Measurements from ENCODE around the gene TEKTIP1.
"Not testable (repeated sequence)": the region's sequence is repeated elsewhere in the genome, so short reads cannot be mapped to it uniquely, and the experiment has no call there.

TEKTIP1 gene

DNA sequence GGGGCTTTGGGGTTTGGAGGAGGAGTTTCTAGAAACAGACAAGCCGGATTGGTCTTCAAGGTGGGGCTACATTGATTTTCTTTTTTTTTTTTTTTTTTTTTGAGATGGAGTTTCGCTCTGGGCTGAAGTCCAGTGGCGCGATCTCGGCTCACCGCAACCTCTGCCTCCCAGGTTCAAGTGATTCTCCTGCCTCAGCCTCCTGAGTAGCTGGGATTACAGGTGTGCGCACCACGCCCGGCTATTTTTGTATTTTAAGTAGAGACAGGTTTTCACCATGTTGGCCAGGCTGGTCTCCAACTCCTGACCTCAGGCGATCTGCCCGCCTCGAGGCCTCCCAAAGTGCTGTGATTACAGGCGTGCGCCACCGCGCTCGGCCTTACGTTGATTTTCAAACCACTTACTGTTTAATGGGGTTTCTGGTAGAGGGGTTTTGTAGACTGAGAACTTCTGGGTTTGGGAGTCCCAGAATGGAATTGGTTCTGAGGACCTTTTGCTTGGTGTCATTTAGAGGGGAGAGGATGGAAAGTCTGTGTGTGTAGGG is 30.8 kb upstream of the TEKTIP1 start:
- not testable (repeated sequence) for DNase-seq

DNA sequence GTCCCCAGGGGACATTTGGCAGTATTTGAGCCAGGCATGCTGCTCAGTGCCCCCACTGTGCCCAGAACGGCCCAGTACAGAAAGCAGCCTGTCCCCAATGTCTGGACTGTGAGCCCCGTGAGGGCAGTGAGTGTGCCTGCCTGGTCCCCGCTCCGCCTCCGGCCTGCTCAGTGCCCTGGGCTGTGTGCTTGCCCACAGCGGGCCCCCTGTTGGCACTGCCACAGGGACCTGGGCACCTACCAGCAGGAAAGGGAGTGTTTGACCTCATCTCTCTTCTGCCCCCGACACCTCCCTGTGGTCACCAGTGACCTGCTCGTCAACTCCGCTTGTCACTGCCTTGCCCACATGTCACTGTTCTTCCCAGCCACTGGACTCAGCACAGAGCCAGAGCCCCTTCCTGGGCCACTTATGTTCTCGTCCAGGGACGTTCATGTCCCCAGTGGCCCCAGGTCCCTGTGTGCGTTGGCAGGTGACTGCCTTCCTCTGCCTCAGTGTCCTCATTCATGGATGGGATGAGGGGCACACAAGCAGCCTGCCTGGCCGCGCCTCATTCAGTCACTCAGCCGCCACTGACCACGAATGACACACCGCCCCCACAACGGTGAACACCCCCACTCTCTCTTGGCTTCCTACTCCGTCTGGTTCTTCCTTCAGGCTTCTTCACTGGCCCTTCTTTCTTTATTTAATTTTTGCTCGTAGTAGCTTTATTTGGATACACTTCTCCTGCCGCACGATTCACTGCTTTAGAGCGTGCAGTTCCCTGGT is 30.0 kb upstream of the TEKTIP1 start:
- DNase-seq = peak; percentile 37 to 44

DNA sequence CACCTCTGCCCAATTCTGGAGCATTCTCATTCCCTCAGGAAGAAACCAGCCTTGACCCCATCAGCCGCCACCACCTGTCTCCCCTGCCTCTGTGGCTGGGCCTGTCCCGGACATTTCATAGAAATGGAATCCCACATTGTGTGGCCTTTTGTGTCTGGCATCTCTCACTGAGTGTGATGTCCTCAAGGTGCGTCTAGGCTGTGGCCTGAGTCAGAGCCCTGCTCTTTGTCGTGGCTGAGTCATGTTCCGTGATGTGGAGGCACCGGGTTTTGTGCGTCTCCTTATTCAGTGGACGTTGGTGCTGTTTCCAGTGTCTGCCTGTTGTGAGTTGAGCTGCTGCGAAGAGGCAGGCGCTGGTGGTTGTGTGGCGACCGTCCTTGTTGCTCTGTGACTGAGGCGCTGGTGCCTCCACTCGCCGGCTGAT is 29.4 kb upstream of the TEKTIP1 start:
- peak; percentile 62 to 69 for DNase-seq

DNA sequence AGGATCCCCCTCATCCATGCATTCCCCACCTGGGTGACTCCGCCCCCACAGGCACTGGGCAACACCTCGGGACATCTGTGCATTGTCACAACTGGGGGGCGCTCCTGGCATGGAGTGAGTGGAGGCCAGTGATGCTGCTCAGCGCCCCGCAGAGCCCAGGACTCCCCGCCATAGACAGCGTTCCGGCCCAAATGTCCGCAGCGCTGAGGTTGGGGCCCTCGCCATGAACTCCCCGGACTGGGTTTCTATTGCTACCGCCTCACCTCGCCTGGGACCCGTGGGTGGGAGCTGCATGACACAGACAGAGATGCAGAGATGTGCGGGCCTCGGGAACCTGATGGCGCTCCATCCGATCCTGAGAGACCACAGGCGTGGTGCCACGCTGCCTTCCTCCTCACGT is 28.2 kb upstream of the TEKTIP1 start:
- no peak for DNase-seq

DNA sequence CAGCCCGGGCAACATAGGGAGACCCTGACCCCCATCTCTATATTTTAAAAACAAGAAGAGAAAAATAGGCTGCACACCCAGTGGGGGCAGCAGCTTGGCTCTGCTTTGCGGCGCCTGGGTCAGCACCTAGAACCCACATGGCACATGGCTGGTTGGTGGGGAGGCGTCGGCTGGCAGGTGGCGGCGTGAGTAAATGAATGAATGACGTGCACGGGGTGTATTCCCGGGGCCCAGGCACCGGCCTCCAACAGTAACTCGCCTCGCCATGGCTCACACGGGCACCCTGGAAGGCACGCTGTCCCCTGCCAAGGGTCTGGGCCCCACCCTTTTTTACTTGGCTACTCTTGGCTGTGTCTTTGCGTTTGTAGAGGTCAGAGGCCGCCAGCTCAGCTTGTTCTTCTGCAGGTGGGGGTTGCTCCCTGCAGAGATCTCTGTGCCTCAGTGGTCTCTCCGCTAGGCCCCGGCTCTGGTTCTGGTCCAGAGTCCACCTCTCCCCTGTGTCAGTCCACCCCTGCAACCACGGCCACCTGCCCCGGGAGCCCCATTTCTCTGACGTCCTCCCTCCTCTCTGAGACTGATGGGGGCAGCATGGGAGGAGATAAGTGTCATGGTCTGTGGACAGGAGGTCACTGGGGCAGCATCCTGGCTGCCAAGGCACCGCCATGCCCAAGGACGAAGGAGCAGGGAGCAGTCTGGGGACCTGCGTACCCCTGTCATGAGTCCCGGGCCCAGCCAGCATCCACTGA is 27.3 kb upstream of the TEKTIP1 start:
- no peak for DNase-seq

DNA sequence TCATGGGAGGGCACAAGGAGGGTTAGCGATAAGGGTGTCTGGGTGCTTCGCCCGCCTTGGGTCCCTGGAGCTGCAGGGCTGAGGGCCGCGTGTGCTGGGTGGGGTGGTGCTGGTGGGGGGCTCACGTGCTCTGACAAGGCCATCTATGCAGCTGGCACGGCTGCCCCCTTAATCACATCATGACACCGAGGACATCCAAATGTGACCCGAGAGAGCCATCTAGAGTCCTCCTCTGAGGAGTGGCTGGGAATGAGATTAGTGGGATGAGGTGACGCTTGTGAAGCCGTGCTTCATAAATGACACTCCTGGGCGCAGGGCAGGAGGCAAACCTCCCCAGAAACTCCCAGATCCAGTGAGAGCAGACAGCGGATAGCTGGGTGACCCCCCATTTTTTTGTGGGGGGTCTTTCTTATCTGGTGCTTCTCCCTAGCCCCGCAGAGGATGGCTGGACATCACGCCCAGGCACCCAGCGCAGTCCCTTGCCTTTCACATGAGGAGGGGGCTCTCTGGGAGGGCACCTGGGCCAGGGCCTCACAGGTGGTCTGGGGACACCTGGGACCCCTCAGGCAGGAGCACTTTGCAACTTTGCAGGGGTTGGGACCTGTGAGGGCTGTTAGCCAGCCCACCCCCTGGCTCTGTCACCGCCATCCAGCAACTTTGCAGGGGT is 26.3 kb upstream of the TEKTIP1 start:
- no peak for DNase-seq

DNA sequence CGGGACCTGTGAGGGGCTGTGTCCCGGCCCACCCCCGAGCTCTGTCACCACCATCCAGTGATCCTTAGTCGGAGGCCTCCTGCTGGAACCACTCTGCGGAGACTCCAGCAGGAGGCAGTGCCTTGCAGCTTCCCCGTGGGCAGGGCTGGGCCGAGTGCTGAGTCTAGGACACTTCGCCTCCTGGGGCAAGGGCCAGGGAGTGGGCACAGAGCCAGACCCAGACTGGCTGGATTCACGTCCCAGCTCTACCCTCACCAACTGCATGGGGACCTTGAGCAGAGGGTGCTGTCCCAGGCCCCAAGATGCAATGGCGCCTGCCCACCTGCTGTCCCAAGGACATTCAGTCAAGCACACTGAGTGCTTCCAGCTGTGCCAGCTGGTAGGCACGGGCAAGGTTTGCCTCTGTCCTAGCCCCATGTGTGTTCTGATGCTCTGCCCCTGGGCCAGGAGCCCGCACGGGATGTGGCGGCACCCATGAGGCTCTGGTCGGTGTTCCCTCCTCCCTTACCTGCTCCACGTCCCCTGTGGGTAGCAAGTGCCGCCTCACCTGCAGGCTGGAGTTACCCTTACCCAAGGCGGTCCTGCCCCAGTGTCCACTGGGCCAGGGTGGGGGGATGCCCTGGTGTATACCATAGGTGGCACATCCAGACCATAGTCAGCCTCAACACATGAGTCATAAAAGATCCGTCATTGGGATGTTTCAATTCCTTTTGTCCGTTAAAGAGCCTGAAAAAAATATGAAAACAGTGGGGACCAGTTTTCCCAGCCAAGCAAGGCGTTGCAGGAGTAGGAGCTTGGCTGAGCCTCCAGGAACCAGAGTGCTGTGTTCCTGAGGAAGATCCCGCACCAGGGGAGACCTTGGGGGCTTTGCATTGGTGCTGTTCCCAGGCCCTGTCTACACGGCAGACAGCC is 25.5 kb upstream of the TEKTIP1 start:
- no peak for DNase-seq

DNA sequence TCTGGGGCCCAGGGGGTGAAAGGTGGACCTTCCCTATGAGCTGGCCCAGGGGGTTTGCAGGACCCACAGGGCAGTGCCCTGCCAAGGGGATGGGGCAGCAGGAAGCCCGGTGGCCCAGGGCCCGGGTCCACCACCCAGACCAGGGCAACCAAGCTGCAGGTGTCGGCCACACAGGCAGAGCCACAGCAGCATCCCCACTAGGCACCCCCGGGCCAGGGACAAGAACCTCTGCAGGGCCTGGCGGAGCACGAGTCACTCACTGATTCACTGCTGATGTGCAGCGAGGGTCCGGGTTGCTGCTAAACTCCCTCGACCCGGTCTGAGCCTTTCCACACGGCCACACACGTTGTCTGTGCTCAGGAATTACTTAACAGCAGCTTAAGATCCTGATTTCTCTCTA is 24.0 kb upstream of the TEKTIP1 start:
- DNase-seq = no peak

DNA sequence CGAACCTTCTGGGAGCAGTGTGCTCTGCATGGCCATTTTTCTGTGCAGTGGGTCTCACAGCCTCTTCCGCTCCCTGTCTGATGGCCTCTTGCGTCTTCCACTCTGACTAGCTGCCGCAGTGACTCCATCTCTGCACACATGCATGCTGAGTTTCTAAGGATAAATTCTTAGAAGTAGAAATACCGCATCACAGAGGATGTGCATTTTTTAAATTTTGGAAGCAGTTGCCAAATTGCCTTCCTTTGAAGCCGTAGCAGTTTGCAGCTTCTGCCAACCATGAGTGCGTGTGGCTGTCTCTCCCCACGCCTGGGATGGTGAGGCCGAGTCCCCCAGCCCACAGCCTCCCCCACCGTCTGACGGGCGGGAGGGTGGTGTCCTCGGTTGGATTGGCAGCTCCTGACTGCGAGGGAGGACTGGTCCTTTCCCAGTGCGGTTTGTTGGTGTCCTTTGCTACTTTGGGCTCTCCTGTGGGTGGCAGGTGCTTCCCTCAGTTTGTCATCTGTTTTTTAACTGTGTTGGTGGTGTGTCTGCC is 23.0 kb upstream of the TEKTIP1 start:
- no peak for DNase-seq

DNA sequence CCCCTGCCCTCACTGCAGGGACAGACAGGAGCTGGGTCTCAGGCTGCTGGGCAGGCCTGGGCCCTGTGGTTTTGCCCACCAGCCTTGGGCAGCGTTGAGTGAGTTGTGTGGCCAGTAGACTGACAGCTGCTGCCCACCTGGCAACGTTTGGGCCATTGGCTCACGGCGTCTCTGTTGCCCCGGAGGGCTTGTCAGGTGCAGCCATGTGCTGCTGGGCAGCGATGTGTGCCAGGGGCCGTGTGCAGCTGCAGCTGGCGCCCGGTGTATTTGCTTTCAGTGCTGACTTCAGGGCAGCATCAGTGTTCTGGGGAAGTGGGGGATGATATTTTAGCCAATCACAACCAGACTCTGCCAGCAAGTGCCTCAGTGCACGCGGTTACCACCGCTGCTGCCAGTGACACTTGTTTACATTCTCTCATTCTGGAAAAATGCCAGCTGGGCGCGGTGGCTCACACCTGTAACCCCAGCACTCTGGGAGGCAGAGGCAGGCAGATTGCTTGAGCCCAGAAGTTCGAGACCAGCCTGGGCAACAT is 22.2 kb upstream of the TEKTIP1 start:
- no peak for DNase-seq

DNA sequence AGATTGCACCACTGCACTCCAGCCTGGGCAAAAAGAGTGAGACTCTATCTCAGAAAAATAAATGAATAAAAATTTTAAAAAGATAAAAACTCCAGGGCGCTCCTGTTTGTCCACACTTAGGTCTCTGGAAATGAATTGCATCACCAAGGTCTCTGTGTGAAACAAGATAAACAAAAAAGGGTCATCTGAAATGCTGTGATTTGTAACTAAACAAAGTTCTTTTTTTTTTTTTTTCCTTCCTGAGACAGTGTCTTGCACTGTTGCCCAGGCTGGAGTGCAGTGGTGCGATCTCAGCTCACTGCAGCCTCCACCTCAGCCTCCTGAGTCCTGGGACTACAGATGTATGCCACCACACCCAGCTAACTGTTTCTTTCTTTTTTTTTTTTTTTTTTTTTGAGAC is 21.3 kb upstream of the TEKTIP1 start:
- DNase-seq = no peak

DNA sequence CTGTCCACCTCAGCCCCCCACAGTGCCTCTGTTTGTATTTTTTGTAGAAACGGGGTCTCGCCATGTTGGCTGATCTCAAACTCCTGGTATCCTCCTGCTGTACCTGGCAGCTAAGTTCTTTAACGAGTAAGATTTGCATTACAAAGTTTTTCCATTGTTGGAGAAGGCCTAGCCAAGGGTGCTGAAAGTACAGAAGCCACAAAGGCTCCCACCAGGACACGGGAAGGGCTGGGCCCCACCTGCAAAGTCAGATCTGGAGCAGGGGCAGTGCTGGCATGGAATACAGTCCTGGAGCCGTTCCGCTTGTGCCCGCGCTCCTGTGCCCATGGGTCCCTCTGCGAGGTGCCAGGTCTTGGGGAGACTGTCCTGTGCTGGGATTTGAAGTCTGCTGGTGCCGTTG is 20.7 kb upstream of the TEKTIP1 start:
- DNase-seq = no peak

DNA sequence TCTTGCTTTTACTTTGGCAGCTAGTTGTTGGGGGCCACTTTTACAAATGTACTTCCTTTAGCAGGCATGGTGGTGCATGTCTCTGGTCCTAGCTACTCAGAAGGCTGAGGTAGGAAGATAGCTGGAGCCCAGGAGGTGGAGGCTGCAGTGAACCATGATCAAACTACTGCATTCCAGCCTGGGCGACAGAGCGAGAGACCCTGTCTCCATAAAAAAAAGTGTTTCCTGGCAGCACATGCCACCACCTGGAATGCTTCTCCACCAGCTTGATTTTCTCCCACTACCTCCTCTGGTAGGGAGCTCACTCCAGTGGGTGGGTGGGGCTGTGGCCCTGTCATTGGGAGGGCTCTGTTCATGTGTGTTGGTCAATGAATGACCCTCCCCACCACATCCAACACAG is 20.3 kb upstream of the TEKTIP1 start:
- no peak for DNase-seq

DNA sequence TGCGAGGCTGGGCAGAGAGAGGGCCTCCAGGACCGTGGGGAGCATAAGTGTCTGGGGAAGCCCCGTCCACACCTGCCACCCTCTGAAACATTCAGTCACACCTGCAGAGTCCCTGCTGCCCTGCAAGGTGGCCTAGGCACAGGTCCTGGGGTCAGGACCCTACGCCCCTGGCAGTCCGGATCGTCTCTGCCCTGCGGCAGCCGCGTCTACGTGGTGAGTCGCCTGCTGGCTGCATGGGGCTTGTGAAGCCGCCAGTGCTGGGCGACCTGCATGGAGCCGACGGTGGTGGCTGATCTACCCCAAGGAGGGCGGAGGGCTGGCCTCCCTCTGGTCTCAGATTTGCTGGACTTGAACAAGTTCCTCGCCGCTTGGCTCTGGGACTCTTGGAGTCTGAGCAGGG is 19.8 kb upstream of the TEKTIP1 start:
- DNase-seq = no peak

DNA sequence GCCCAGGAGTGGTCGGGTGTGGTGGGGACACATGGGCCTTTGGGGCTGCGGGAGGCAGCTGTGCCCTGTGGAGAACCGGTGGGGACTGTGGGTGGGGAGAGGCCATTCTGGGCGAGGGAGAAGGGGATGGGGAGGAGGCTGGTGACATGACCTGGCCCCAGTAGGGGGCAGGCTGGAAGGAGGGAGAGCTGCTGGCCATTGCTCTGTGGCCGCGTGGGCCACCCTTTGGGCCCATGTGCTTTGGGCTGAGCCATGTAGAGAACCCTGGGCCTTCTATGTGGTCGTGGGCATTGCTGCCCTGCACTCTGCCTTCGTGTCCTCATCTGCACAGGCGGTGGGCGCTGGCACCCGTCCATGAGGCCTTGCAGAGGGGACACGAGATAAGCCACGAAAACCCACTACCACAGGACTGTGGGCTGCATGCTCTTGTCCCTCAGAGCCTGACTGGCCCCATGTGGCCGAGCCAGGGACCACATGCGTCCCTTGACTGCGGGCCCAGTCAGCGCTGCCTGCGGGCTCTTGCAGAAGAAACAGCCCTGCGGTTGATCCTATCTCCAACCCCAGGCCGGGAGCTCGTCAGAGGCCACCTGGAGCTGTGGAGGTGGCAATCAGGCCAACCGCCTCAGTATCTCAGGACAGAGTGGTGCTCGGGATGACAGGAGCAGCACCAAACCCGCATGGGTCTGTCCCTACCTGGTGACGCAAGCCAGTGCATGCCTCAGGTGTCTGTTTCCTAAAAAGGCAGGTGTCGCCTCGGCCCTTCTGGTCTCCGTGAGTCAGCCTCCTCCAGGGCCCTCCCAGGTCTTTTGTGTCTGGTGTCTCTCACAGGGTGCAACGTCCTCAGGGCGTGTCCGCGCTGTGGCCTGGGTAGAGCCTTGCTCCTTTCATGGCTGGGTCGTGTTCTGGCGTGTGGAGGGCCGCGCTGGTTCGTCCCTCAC is 18.5 kb upstream of the TEKTIP1 start:
- DNase-seq = no peak

DNA sequence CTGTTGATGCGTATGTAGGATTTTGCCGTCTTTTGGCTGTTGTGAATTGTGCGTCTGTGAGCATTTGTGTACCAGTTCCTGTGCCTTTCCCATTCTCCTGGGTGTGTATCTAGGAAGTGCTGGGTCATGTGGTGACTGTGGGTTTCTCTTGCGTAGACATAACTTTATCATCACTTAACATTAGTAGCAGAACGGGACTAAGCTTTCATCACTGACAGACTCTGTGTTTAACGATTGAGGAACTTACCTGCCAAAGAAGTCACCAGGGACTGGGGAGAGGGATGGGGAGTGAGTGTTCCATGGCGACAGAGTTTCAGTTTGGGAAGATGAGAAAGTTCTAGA is 17.9 kb upstream of the TEKTIP1 start:
- DNase-seq = no peak

DNA sequence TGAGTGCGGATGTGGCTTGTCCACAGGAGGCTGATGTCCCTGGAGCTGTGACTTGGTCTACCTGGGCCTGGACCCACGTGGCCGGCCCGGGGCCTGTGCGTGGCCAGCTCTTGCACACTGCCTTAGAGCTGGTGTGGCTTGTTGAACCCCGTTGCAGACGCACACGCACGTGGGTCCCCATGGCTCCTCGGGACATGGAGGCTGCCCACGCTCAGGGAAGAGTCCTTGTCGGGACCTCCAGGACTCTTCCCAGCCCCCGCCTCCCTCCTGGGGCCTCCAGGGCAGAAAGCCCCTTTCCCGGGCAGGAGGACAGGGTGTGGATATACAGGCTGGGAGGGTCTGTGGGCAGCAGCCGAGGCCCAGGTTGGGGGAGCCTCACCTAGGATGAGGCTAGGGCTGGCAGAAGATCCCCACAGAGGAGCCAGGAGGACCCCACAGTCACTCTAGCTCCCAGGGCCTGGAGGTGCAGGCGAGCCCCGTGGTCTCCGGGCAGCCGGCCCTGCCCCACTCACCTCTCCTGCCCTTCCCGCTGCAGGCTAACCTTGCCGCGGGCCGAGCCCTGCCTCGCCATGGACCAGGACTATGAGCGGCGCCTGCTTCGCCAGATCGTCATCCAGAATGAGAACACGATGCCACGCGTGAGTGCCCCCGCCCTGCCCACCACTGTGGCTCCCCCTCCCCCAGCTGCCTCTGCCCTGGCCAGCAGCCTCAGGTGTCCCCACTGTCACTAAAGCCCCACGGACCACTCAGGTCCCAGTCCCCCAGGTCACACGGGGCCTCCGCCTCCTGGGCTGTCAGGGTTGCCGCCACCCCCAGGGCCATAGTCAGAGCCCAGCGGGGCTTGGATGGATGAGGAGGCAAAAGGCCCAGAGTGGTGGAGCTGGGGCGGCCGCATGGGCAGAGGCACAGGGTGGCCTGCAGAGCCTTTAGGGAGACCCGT is 16.3 kb upstream of the TEKTIP1 start:
- DNase-seq = no peak

DNA sequence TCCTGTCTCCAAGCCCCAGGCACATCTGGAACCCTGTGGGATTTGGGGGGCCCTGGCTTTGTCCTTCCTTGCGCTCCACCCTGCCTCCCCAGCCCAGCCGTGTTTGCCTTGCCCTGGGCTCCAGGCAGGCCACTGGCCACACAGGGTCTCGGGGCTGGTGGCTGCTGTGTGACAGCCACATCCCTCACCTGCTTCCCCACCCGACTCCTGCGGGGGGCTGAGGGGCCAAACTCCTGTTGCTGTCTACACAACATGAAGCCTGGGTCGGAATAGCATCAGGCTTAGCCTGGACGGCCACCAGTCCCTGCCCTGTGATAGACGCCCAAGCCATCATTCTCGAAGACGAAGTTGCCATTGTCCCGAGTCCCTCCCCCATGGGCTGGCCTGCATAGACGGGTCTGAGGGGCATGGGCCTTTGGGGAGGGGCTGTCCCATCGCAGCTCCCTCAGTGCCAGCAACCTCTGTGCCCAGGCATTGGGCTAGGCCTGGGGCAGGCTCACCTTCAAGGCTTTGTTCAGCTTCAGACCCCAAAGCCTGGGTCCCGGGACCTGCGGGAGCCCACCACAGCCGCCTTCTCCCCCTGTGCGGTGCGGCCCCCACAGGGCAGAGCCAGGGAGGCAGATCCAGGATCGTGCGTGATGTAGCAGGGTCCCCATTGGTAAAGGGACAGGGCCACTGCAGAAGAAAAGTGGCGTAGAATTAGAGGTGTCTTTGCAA is 15.5 kb upstream of the TEKTIP1 start:
- no peak for DNase-seq

All from activated T-cell treated with anti-CD3 and anti-CD28 coated beads, Interleukin-2, amount 50 U/mL, for 48 hours (primary cell).